IPS DF 6.9 (cell line): ENCODE results near the gene OPN5.

Experiments used
- DNase-seq: peaks from one replicate; pipeline ENCODE4 v3.0.0-alpha.2; 2013; ENCODE audit warnings: low read depth, low spot score
- H3K27ac ChIP-seq: one replicate; pipeline ENCODE4 v1.5.1; 2013; ENCODE audit warnings: low read length, control low read depth
- H3K27me3 ChIP-seq: 2 replicates; pipeline ENCODE4 v1.6.1; 2013; ENCODE audit warnings: mild to moderate bottlenecking, low read length; ENCODE audit not compliant: control insufficient read depth, insufficient read depth
- H3K36me3 ChIP-seq: 2 replicates; pipeline ENCODE4 v1.6.1; 2013; ENCODE audit warnings: low read length; ENCODE audit not compliant: control insufficient read depth, insufficient read depth
- H3K4me1 ChIP-seq: 2 replicates; pipeline ENCODE4 v1.6.1; 2013; ENCODE audit warnings: low read length; ENCODE audit not compliant: control insufficient read depth, insufficient read depth
- H3K4me3 ChIP-seq: 2 replicates; pipeline ENCODE4 v1.5.1; 2013; ENCODE audit warnings: mild to moderate bottlenecking, low read length
- H3K9me3 ChIP-seq: 2 replicates; pipeline ENCODE4 v1.6.1; 2013; ENCODE audit warnings: low read length, inconsistent platforms; ENCODE audit not compliant: control insufficient read depth, insufficient read depth
- WGBS: extraction: QIAGEN DNeasy Blood & Tissue Kit; methylation state at CpG from one replicate; pipeline ENCODE4 v1.1.7; 2013; ENCODE audit warnings: mixed read lengths, missing lambda C conversion rate; ENCODE audit not compliant: insufficient read length, insufficient coverage; 5-methylcytosine and 5-hydroxymethylcytosine counted together

Gene OPN5

DNA sequence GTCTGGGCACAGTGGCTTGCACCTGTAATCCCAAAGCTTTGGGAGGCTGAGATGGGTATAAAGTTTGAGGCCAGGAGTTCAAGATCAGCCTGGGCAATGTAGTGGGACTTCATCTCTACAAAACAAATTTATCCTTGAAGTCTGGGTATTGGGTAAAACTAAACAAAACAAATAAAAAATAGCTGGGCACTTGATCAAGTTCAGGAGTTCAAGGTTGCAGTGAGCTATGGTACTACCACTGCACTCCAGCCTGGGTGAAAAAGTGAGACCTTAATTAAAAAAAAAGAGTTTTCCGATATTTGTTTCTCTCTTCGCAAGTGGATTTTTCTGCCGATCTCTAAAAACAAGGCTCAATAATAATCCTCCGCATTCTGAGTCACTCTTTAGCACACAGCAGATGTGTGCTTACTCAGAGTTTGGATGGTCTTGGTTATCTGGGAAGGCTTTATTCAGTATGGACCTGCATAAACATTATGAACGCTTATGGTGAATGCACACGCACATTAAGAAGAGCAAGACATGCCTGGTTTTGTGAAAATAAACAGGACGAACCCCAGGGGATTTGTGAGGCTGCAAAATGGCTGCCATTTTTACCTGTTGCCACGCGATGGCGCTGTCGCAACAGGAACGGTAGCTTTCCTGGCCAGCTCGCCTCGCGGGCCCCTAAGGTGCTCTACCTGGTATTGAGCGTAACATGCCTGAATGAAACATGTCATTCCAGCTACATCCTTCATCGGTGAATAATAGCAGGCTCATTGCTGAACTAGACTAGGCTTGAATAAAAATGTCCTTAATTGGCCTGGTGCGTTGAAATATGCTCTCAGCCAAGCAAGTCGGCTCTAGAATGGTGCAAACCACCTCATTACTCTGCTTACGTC lies 6.0 kb downstream of the OPN5 start:
- Histone ChIP-seq H3K27me3 (peaks cover 15% of the 10 kb centered on the region), H3K4me3 (no peak overlapping the region), H3K36me3 (no peaks in the 10 kb centered on the region), H3K27ac (no peak overlapping the region), H3K9me3 (no peaks in the 10 kb centered on the region), H3K4me1 (no peaks in the 10 kb centered on the region; the same call in 1 of the 2 replicates)
- no CpG with 5 or more reads among the region's 20 CpGs for WGBS
- no peak for DNase-seq

DNA sequence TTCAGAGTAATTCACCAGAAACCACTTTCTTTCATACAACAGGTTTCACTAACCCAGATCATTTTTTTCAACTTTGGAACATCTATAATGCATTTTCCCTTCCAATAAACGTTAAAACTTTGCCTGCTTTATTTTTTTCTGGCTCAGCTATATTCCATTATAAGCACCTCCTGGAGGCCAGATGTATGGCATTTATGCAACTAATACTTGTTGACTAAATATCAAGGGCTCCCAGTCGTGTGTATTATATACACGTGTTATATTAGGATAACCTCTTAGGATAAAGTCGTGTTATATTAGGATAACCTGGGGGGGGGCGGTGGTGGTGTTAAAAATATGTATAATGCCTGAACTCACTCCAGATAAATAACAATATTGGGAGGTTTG lies 6.7 kb downstream of the OPN5 start:
- no peak overlapping the region for H3K4me3 ChIP-seq
- no CpG with 5 or more reads among the region's 5 CpGs for WGBS
- no peaks in the 10 kb centered on the region; the same call in 1 of the 2 replicates for H3K4me1 ChIP-seq
- DNase-seq, result no peak
- H3K27ac ChIP-seq, result no peak overlapping the region
- peaks cover 15% of the 10 kb centered on the region for H3K27me3 ChIP-seq
- no peaks in the 10 kb centered on the region for H3K36me3 ChIP-seq
- H3K9me3 ChIP-seq, result no peaks in the 10 kb centered on the region

DNA sequence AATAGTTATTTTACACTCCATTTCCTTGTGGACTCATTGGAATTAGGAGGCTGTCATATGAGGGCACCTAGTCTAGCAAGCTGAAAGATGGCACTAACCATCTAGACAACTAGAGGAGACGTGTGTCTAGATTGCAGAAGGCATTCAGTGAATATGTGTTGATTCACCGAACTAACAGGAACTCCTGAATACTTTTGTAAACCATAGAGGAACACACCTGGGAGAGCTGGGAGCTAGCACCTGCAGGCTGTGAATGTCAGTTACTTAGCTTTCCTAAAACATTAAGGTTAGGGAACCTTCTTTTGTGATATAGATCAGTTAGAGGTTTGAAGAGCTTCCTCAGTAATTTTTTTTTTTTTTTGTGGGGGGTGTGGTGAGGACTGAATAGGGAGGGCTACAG lies 7.7 kb downstream of the OPN5 start:
- Histone ChIP-seq H3K27me3 (peaks cover 15% of the 10 kb centered on the region), H3K4me3 (no peak overlapping the region), H3K4me1 (no peaks in the 10 kb centered on the region; the same call in 1 of the 2 replicates), H3K36me3 (no peaks in the 10 kb centered on the region), H3K9me3 (no peaks in the 10 kb centered on the region), H3K27ac (no peak overlapping the region)
- no peak for DNase-seq
- no CpG with 5 or more reads among the region's 2 CpGs for WGBS

DNA sequence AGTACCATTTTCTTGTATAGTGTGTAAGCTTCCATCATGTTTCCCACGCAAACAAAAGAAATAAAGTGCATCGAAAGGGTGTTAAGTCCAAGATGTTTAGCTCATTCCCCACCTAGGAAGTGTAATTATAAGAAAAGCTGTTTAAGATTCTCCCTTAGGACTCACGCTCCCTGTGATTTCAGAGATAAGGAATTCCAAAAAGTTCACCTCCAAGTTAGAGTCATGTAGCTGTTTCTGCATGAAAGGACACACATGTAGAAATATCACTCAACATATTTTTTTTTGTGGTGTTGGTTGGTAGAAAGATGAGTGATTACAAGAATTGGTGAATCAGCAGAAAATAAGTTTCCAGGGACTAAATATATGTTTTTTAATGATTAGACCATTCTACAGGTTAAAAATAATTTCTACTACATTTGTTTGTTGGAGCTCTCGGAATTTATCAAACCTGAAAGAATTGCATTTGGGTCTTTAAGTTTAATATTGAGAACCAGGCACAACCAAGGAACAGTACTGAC lies 10.4 kb downstream of the OPN5 start:
- WGBS, result no CpG with 5 or more reads among the region's 4 CpGs
- H3K4me1 ChIP-seq, result no peaks in the 10 kb centered on the region; the same call in 1 of the 2 replicates
- peaks cover 15% of the 10 kb centered on the region for H3K27me3 ChIP-seq
- no peak for DNase-seq
- H3K27ac ChIP-seq, result no peak overlapping the region
- H3K36me3 ChIP-seq, result no peaks in the 10 kb centered on the region
- H3K9me3 ChIP-seq, result no peaks in the 10 kb centered on the region
- H3K4me3 ChIP-seq, result no peak overlapping the region

DNA sequence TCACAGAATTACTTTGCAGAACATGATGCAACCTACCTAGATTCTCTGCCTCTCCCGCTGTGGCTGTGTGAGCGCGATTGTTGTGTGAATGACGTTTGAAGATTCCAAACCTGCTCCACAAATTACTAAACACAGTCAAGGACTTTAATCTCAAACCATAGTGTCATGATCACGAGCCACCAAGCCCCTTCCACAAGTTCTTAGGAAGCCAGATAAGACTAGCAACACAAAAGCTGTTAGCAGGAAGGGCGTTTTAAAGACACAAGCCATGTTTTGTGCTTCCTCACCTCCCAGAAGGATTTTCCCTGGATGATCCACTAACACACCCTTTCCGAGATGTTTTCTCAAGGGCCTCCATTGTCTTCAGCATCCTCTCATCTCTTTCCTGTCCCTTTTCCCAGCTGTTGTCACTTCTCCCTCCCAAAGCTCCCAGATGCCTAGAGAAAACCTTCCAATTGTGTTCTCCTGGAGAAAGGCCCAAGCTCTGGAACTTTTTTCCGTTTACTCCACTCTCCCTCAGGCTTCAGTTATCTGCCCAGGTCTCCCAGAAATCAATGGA lies 12.8 kb downstream of the OPN5 start:
- H3K4me1 ChIP-seq, result no peaks in the 10 kb centered on the region
- DNase-seq, result no peak
- no CpG with 5 or more reads among the region's 8 CpGs for WGBS
- no peak overlapping the region for H3K27ac ChIP-seq
- H3K36me3 ChIP-seq, result no peaks in the 10 kb centered on the region
- peaks cover 6% of the 10 kb centered on the region; the same call in 1 of the 2 replicates for H3K27me3 ChIP-seq
- no peaks in the 10 kb centered on the region for H3K9me3 ChIP-seq
- H3K4me3 ChIP-seq, result no peak overlapping the region

DNA sequence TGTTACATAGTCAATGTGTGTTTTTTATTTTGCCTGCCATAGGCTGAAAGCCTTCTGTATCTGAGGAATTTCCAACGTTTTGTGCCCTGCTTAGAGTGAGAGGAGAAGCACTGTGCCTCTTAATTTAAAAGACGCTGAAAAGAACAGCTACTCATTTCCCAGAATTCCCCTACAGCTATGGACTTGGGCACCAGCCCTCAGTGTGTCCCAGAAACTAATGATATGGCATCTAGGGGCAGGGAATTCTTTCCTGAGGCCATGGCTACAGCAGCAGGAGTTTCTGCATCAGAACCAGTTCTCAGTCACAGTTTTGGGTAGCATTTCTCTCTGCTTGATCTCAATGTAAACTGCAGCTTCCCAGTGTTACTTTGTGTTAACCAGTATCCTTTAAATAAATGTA lies 20.2 kb downstream of the OPN5 start:
- no peaks in the 10 kb centered on the region for H3K4me1 ChIP-seq
- WGBS, result no CpG with 5 or more reads among the region's 2 CpGs
- DNase-seq, result no peak

DNA sequence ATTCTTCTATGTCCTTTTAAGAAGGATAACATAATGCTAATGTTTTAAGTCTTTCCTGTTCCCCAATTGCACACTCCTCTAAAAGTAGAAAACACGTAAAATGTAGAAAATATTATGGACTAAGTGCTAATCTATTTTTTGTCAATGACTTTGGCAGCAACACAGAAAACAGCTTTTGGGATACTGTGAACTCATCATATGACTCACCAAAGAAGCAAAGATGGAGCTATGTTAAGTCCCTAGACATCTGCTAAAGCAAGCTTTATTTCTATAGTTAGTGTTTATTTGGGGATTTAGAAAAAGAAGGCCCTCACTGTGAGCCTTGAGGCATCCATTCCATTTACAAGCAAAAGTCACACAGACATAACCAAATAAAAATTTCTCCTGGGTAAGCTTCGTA lies 23.0 kb downstream of the OPN5 start:
- Histone ChIP-seq H3K27ac (no peak overlapping the region), H3K9me3 (no peaks in the 10 kb centered on the region), H3K4me1 (no peaks in the 10 kb centered on the region), H3K27me3 (no peaks in the 10 kb centered on the region), H3K4me3 (no peak overlapping the region), H3K36me3 (no peaks in the 10 kb centered on the region)
- no peak for DNase-seq
- WGBS, result no CpG with 5 or more reads among the region's 2 CpGs

More for the DNA sequence above, 20.2 kb downstream of the OPN5 start:
- Histone ChIP-seq H3K27ac (no peak overlapping the region), H3K9me3 (no peaks in the 10 kb centered on the region), H3K36me3 (no peaks in the 10 kb centered on the region), H3K27me3 (no peaks in the 10 kb centered on the region), H3K4me3 (no peak overlapping the region)

DNA sequence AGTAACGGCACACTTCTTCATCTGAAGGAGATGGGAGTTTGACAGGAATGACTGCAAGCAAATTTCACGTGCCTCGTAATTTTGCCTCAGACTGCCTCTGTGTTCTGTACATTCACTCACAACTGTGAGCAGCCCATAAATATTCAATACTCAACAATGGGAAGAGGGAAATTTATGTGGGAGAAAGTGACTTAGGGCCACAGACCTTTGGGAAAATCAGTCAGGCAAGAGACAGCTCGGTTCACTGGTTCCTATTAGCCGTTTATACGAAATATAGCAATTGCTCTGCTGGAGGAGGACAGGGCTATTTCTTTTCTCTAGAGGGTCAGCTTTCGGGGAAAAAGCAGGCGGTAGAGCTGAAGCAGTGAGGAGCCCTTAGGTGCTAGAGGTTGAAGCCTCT lies 28.0 kb downstream of the OPN5 start:
- no peak for DNase-seq
- Histone ChIP-seq H3K27me3 (no peaks in the 10 kb centered on the region), H3K9me3 (no peaks in the 10 kb centered on the region), H3K4me3 (no peak overlapping the region), H3K36me3 (no peaks in the 10 kb centered on the region), H3K27ac (no peak overlapping the region), H3K4me1 (no peaks in the 10 kb centered on the region)
- no CpG with 5 or more reads among the region's 8 CpGs for WGBS

DNA sequence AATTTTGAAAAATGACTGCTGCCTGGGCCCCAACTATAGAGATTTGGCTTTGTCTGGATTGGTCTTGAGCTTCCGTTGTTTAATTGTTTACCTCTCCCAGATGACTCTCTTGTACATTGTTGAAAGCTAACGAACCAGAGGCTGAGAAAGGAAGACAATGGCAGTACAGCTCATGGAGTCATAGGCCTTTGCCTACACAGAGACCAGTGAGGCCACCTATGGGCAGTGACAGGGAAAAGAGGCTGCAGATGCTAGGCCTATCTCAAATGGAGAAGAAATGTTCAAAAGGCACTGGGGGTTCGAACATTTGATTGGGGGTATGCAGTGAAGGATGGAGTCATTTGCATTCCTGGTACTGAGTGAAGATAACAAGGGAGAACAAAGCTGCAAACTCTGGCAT lies 29.1 kb downstream of the OPN5 start:
- no peak overlapping the region for H3K4me3 ChIP-seq
- WGBS, result no CpG with 5 or more reads among the region's 3 CpGs
- no peaks in the 10 kb centered on the region for H3K27me3 ChIP-seq
- no peak for DNase-seq
- no peak overlapping the region for H3K27ac ChIP-seq
- no peaks in the 10 kb centered on the region for H3K4me1 ChIP-seq
- H3K9me3 ChIP-seq, result no peaks in the 10 kb centered on the region
- H3K36me3 ChIP-seq, result no peaks in the 10 kb centered on the region

DNA sequence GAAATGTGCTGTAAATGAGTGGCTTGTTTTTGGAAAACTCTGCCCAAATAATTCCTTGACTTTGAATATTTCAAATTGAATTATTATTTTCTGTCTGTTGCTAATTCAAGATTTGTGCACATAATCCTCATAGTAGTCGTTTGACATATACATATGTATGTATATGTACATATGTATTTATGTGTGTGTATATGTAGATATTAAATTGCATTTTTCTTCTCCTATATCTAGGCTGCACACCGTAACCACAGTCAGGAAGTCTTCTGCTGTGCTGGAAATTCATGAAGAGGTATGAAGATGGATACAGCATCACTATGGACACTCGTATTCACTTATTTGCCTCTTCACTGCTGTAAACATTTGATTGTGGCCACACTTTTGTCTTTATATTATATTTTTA lies 29.6 kb downstream of the OPN5 start:
- no peak for DNase-seq
- no peaks in the 10 kb centered on the region for H3K27me3 ChIP-seq
- no peaks in the 10 kb centered on the region for H3K4me1 ChIP-seq
- H3K9me3 ChIP-seq, result no peaks in the 10 kb centered on the region
- H3K4me3 ChIP-seq, result no peak overlapping the region
- H3K36me3 ChIP-seq, result no peaks in the 10 kb centered on the region
- no CpG with 5 or more reads among the region's 3 CpGs for WGBS
- no peak overlapping the region for H3K27ac ChIP-seq
